Body of pancreas (tissue), 4 donors: ENCODE data around the gene C1orf35. TPM values are rescaled to one million over a fixed set of nuclear protein-coding genes. Genes with fewer than 3 reads are reported as not detected.
A peak's percentile ranks its signal among the peaks of the same experiment; 100 is the strongest.

ENCODE experiments used
- ATAC-seq: fragments of 150-250 bp; one replicate; pipeline ENCODE4 v1.9.1; 2016
- DNase-seq, 4 donors: peaks; one replicate each; pipeline ENCODE4 v3.0.0-alpha.2; 2019
- H3K27ac ChIP-seq, 4 donors: fragments of 200-600 bp; sonication (generic); 1 replicate in 3 of 4; 2 replicates in 1 of 4; pipeline versions ENCODE4 v1.5.1 to v1.6.1; 2016 to 2019; ENCODE audit warnings: mild to moderate bottlenecking in 1 of 4, mixed read lengths in 1 of 4, moderate library complexity in 1 of 4
- H3K27me3 ChIP-seq, 2 donors: fragments of 200-600 bp; sonication (generic); one replicate each; pipeline ENCODE4 v1.6.0; 2016; ENCODE audit warnings: mild to moderate bottlenecking in 1 of 2
- H3K36me3 ChIP-seq, 2 donors: fragments of 200-600 bp; sonication (generic); replicated peaks in 1 of 2; 2 replicates each; pipeline ENCODE4 v1.5.1; 2016; ENCODE audit warnings: low read depth in 2 of 2; ENCODE audit not compliant: insufficient read depth in 1 of 2
- H3K4me1 ChIP-seq: fragments of 200-600 bp; sonication (generic); one replicate; pipeline ENCODE4 v1.6.0; 2016
- H3K4me3 ChIP-seq, 2 donors: fragments of 200-600 bp; sonication (generic); 1 replicate in 1 of 2; 2 replicates in 1 of 2; pipeline ENCODE4 v1.5.1; 2016 to 2019
- H3K9me3 ChIP-seq, 3 donors: fragments of 200-600 bp; sonication (generic); 1 replicate in 2 of 3; 2 replicates in 1 of 3; pipeline ENCODE4 v1.5.1; 2016
- CTCF ChIP-seq, 7 experiments: fragments of 450-650 bp in 4 of 7; fragments of 200-600 bp in 3 of 7; sonication (generic) in 3 of 7; IDR thresholded peaks; one replicate each; pipeline ENCODE4 v1.5.1; 2016 to 2019; ENCODE audit warnings: antibody characterized with exemption in 7 of 7
- POLR2A ChIP-seq, 3 donors: fragments of 450-650 bp; IDR thresholded peaks; one replicate each; pipeline ENCODE4 v1.6.1; 2016; ENCODE audit warnings: antibody characterized with exemption in 3 of 3, mild to moderate bottlenecking in 2 of 3
- WGBS, 2 donors: methylation state at CpG; one replicate each; pipeline ENCODE4 v1.1.5; 2017; 5-methylcytosine and 5-hydroxymethylcytosine counted together
- intact Hi-C: fragments of 100-400 bp; cut with DNase I; formaldehyde crosslinking; loops from one replicate; pipeline ENCODE4 v1.15.1; 2023
- total RNA-seq, 2 donors: library from RNA; depleted of rRNA; stranded (reverse); fragments of >200 nt; gene quantifications; one replicate each; pipeline ENCODE4 v1.1.0, GENCODE V29; 2016

The C1orf35 gene
- total RNA-seq, 2 donors from 2014 or later: 10.9 to 71.2 TPM

GRCh38 chr1:228142701-228143136 is 39.6 kb upstream of the C1orf35 start:
- H3K27me3 ChIP-seq: no peaks in the 10 kb centered on the region
- peaks cover 0 to 9% of the 10 kb centered on the region in 2 donors for H3K36me3 ChIP-seq
- ATAC-seq (no peak), DNase-seq (peak in 1 of 4 donors; percentile 20)
- WGBS, 2 donors: 56 to 58% methylated on average over 10 of the region's 11 CpGs
- H3K4me1 ChIP-seq: peaks cover 36% of the 10 kb centered on the region
- no peaks in the 10 kb centered on the region for H3K9me3 ChIP-seq
- no peak overlapping the region for H3K27ac ChIP-seq
- intact Hi-C loops: no loop called here
- no peak overlapping the region for H3K4me3 ChIP-seq
- TF ChIP-seq POLR2A (IDR thresholded peaks at IDR 0.05) (no peak), CTCF (IDR thresholded peaks at IDR 0.05) (no peak)

DNA sequence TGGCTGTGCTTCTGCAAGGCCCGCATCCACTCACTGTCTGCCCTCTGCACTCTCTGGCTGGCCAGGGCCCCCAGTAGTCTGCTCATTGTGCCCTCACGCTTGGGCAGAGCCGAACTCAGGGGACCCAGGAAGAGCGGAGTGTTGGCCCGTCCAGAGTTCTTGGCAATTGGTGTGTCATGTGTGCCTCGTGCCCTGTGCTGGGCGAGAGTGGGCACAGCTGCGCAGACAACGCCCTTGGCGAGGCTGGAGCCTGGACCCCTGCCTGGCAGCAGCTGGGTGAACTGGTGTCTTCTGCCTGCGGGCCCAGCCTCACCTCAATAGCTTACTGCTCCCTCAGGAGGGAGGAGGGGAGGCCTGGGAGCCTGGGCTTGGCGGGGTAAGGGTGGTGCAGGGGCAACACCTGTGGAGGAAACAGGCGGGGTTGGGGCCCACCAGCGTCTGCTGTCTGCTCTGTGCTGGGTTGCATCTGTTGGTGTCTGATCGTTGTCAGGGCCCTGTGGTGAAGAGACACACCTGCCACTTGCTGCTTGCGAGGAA is 39.1 kb upstream of the C1orf35 start:
- peaks cover 0 to 7% of the 10 kb centered on the region in 2 donors for H3K36me3 ChIP-seq
- peak in 1 of 4 donors; percentile 7 for DNase-seq
- no peaks in the 10 kb centered on the region for H3K27me3 ChIP-seq
- no peak for ATAC-seq
- TF ChIP-seq POLR2A (IDR thresholded peaks at IDR 0.05): no peak
- no peak for TF ChIP-seq CTCF (IDR thresholded peaks at IDR 0.05)
- peaks cover 36% of the 10 kb centered on the region for H3K4me1 ChIP-seq
- H3K9me3 ChIP-seq: no peaks in the 10 kb centered on the region
- WGBS, 2 donors: 58 to 62% methylated on average over 14 to 15 of the region's 16 CpGs
- H3K4me3 ChIP-seq: no peak overlapping the region
- intact Hi-C loops: no loop called here
- H3K27ac ChIP-seq: peak overlapping the region in 3 of 4 donors; percentile 96 to 98 (median 98)

DNA sequence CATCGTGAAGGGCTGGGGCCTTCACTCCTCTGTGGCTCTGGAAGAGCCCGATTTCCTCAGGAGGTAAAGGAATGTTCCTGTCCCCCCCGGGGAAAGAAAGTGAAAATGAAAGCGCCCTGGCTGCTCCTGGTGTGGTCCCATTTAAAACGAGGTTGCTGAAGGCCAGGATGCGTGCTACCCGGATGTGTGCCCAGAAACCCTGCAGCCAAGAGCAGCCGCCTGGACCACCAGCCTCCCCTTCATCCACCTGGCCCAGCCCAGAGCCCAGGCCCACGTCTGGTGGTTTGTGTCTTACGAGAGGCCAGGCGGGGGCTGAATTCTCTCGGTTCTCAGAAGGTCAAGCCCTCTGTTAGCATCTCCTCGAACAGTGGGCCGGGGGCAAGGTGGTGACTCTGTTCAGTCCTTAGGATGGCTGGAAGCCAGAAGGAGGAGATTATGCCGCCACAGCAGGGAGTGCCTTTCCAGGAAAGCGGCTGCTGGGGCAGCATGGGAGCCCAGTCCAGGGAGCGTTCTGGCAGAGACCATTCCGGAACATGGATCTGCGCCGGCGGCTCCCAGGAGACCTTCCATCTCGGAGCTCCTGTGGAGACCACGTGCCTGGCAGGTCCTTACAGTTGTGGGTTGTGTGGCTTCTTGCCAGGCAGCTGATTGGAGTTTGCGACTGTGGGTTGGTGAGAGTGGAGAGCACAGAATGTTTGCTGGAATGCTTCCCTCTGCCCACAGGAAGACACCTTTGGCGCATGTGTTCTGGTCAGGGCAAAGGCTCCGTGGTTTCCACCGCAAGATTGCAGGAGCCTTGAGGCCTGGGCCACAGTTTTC is 38.3 kb upstream of the C1orf35 start:
- intact Hi-C loops: no loop called here
- H3K27me3 ChIP-seq: no peaks in the 10 kb centered on the region
- WGBS, 2 donors: 9 to 24% methylated on average over 18 to 27 of the region's 27 CpGs
- DNase-seq (peak; percentile 59 to 75 (median 65)), ATAC-seq (no peak)
- H3K36me3 ChIP-seq: peaks cover 0 to 7% of the 10 kb centered on the region in 2 donors
- H3K4me1 ChIP-seq: peaks cover 36% of the 10 kb centered on the region
- TF ChIP-seq POLR2A (IDR thresholded peaks at IDR 0.05): no peak
- TF ChIP-seq CTCF (IDR thresholded peaks at IDR 0.05): no peak
- H3K27ac ChIP-seq: peak overlapping the region; percentile 92 to 98 (median 97)
- no peaks in the 10 kb centered on the region for H3K9me3 ChIP-seq
- peak overlapping the region; percentile 57 to 79 for H3K4me3 ChIP-seq

DNA sequence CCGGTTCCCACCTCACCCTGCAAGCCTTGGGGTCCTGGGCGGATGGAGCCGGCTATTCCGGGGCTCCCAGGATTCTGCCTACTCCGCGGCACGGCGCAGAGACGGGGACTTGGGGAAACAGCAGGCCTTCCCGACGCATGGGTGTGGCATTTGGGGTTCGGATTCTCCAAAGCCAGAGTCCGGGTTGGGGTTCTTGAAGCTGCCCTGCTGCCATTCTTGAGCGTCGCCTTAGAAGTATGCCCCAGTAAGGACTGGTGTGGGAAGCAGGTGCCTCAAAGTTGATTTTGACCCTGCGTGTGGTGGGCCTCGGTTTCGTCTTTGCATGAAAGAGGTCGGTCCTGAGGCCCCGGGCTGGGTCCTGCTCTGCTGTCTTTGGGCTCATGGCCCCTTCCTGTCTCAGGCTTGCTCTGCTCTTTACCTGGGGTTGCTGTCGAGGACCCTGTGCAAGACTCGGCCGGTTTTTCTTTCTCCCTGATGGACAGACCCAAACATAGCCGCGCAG is 37.6 kb upstream of the C1orf35 start:
- H3K4me1 ChIP-seq: peaks cover 36% of the 10 kb centered on the region
- intact Hi-C loops: no loop called here

More for the DNA sequence above, 37.6 kb upstream of the C1orf35 start:
- TF ChIP-seq CTCF (IDR thresholded peaks at IDR 0.05) (no peak), POLR2A (IDR thresholded peaks at IDR 0.05) (no peak)
- 0 to 1% methylated on average over 5 to 23 of the region's 25 CpGs for WGBS, 2 donors
- H3K36me3 ChIP-seq: peaks cover 0 to 3% of the 10 kb centered on the region in 2 donors
- DNase-seq: no peak
- peak overlapping the region; percentile 92 to 98 (median 97) for H3K27ac ChIP-seq
- no peaks in the 10 kb centered on the region for H3K27me3 ChIP-seq
- no peaks in the 10 kb centered on the region for H3K9me3 ChIP-seq
- H3K4me3 ChIP-seq: peak overlapping the region; percentile 57 to 79
- ATAC-seq: no peak
